Heart left ventricle (tissue), 13 donors: ENCODE data around the gene LMBRD1.
"Not testable (repeated sequence)": the region's sequence is repeated elsewhere in the genome, so short reads cannot be mapped to it uniquely, and the experiment has no call there.

Experiments
- CTCF ChIP-seq, 12 donors: fragments of 200-600 bp; sonication (generic) in 4 of 12; IDR thresholded peaks; one replicate each; pipeline versions ENCODE4 v1.5.0 to v1.8.0; 2018 to 2022; ENCODE audit warnings: antibody characterized with exemption in 12 of 12, mild to moderate bottlenecking in 5 of 12
- POLR2A ChIP-seq, 2 donors: fragments of 450-650 bp; IDR thresholded peaks; one replicate each; pipeline ENCODE4 v1.6.1; 2017; ENCODE audit warnings: antibody characterized with exemption in 2 of 2, mild to moderate bottlenecking in 2 of 2, moderate library complexity in 2 of 2
- donor health status: ischemic (EF 13 %, LVEDD 7.1; RV severe dilation, severe dysfunction).
- donor health status: DM: no; HTN: yes; CAD: no.
- donor health status: DM: no; HTN: no; CAD: no.
- donor health status: ischemic (EF 25% LVEDD 6.9; RV normal size, moderate dysfunction).
- donor health status: ischemic (EF 25% LVEDD 5.7; RV mildly dilated, moderate dysfunction).
- donor health status: ischemic (EF 35%, LVEDD 5.7; RV mildly dilated, moderate dysfunction).
- donor health status: nonischemic (EF 11% LVEDD 7.7; RV severe dilation, severe dysfunction).
- donor health status: DM: yes; HTN: yes; CAD: no.
- donor health status: PGD.
- donor health status: ischemic (EF 29% LVEDD 5.4; RV normal size, mild dysfunction).
- donor health status: nonischemic (EF 23%, LVEDD 6.1; RV moderate dilation, normal function).

DNA sequence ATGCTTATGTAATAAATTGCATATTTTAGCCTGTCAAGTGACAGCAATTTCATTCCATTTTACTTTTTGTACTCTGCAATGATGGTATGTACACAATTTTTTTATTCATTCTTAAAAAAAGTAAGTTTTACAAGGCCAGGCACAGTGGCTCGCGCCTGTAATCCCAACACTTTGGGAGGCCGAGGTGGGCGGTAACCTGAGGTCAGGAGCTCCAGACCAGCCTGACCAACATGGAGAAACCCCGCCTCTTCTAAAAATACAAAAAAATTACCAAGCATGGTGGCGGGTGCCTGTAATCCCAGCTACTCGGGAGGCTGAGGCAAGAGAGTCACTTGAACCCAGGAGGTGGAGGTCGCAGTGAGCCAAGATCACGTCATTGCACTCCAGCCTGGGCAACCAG, 130.0 kb downstream of the LMBRD1 start:
- not testable (repeated sequence) for TF ChIP-seq CTCF, POLR2A (IDR thresholded peaks at IDR 0.05)
